Colonic mucosa (tissue), 4 donors: ENCODE results near the gene ICAM5. TPM values are rescaled to one million over a fixed set of nuclear protein-coding genes. Genes with fewer than 3 reads are reported as not detected.

Experiments used
- DNase-seq: peaks from one replicate; pipeline ENCODE4 v3.0.0-alpha.2; 2020
- H3K27ac ChIP-seq: fragments of 200-600 bp; one replicate; pipeline ENCODE4 v1.8.0; 2021
- H3K27me3 ChIP-seq: fragments of 200-600 bp; one replicate; pipeline ENCODE4 v1.8.0; 2021
- H3K36me3 ChIP-seq: fragments of 200-600 bp; one replicate; pipeline ENCODE4 v1.8.0; 2021
- H3K4me1 ChIP-seq: fragments of 200-600 bp; one replicate; pipeline ENCODE4 v1.8.0; 2021; ENCODE audit warnings: mild to moderate bottlenecking
- H3K4me3 ChIP-seq: fragments of 200-600 bp; one replicate; pipeline ENCODE4 v1.8.0; 2021
- H3K9ac ChIP-seq, 2 donors: one replicate each; pipeline ENCODE4 v1.7.0; 2013; ENCODE audit warnings: control low read depth in 2 of 2, low read depth in 2 of 2, low read length in 2 of 2
- H3K9me3 ChIP-seq: fragments of 200-600 bp; one replicate; pipeline ENCODE4 v1.8.0; 2021
- CTCF ChIP-seq: fragments of 200-600 bp; IDR thresholded peaks from one replicate; pipeline ENCODE4 v1.8.0; 2022; ENCODE audit warnings: antibody characterized with exemption, mild to moderate bottlenecking
- intact Hi-C: fragments of 100-400 bp; cut with DNase I; formaldehyde crosslinking; loops from one replicate; pipeline ENCODE4 v1.14.1; 2022
- total RNA-seq, 2 donors: library from RNA; stranded (reverse); fragmentation: NEBNext Ultra II Directional in 1 of 2; extraction: Animal tissue kit (Norgen Biotek cat#: 25700) in 1 of 2; gene quantifications; one replicate each; pipeline ENCODE4 v1.2.1, GENCODE V29; 2021
- donor health status: healthy.
- donor health status: DM: no; HTN: no; CAD: no.
- donor health status: DM: no; HTN: no; CAD: no.

The ICAM5 gene
- total RNA-seq, 2 donors from 2014 or later: 0.74 to 1.3 TPM

GRCh38 chr19:10266706-10267105 is 23.0 kb upstream of the ICAM5 start:
- H3K9me3 ChIP-seq: no peaks in the 10 kb centered on the region
- DNase-seq: no peak
- intact Hi-C loops: loop anchor here (5.0 kb wide), 1 partner anchor 66 kb away; the partner anchor contains the start of gene RAVER1
- no peak overlapping the region for H3K4me3 ChIP-seq
- TF ChIP-seq CTCF: no peak
- no peaks in the 10 kb centered on the region for H3K4me1 ChIP-seq
- no peaks in the 10 kb centered on the region for H3K27me3 ChIP-seq
- H3K9ac ChIP-seq: no peak overlapping the region
- no peaks in the 10 kb centered on the region for H3K36me3 ChIP-seq
- no peak overlapping the region for H3K27ac ChIP-seq

GRCh38 chr19:10268071-10268470 is 21.7 kb upstream of the ICAM5 start:
- TF ChIP-seq CTCF: no peak
- H3K9me3 ChIP-seq: no peaks in the 10 kb centered on the region
- no peaks in the 10 kb centered on the region for H3K4me1 ChIP-seq
- H3K27me3 ChIP-seq: no peaks in the 10 kb centered on the region
- intact Hi-C loops: loop anchor here (5.0 kb wide), 1 partner anchor 64 kb away; the partner anchor contains the start of gene RAVER1
- no peak overlapping the region for H3K27ac ChIP-seq
- DNase-seq: no peak
- no peak overlapping the region for H3K4me3 ChIP-seq
- H3K36me3 ChIP-seq: no peaks in the 10 kb centered on the region
- H3K9ac ChIP-seq: peak overlapping the region in 1 of 2 donors; percentile 24

- intact Hi-C loops: loop anchor here (1.0 to 5.0 kb wide), 2 partner anchors 63 to 121 kb away; partner anchors contain the start of gene RAVER1
- Histone ChIP-seq H3K9me3 (no peaks in the 10 kb centered on the region), H3K27ac (peak overlapping the region; percentile 81), H3K9ac (peak overlapping the region; percentile 63 to 78), H3K4me1 (peaks cover 3% of the 10 kb centered on the region), H3K36me3 (no peaks in the 10 kb centered on the region), H3K4me3 (peak overlapping the region; percentile 37), H3K27me3 (no peaks in the 10 kb centered on the region)
- DNase-seq: peak; percentile 92
- TF ChIP-seq CTCF: peak; percentile 88
Measured at GRCh38 chr19:10269333-10270179, 20.2 kb upstream of the ICAM5 start.

- no peaks in the 10 kb centered on the region for H3K9me3 ChIP-seq
- no peak for TF ChIP-seq CTCF
- intact Hi-C loops: no loop called here
- peaks cover 9% of the 10 kb centered on the region for H3K4me1 ChIP-seq
- peak; percentile 67 for DNase-seq
- H3K27me3 ChIP-seq: no peaks in the 10 kb centered on the region
- peak overlapping the region; percentile 81 for H3K27ac ChIP-seq
- H3K9ac ChIP-seq: peak overlapping the region; percentile 63 to 78
- peak overlapping the region; percentile 37 for H3K4me3 ChIP-seq
- H3K36me3 ChIP-seq: no peaks in the 10 kb centered on the region
Measured at GRCh38 chr19:10270180-10270615, 19.6 kb upstream of the ICAM5 start.

GRCh38 chr19:10270616-10271394 is 18.9 kb upstream of the ICAM5 start, which contains the start of gene ICAM1:
TSS of gene ICAM1 (plus strand) at chr19:10271120. CDS start at chr19:10271160, 40 bp downstream.
- peak; percentile 77 for DNase-seq
- Histone ChIP-seq H3K9me3 (no peaks in the 10 kb centered on the region), H3K36me3 (no peaks in the 10 kb centered on the region), H3K4me1 (peaks cover 9% of the 10 kb centered on the region), H3K27me3 (no peaks in the 10 kb centered on the region), H3K27ac (peak within 1 kb of the TSS; percentile 81), H3K9ac (peak within 1 kb of the TSS; percentile 63 to 78), H3K4me3 (peak within 1 kb of the TSS; percentile 37)
- TF ChIP-seq CTCF: no peak
- intact Hi-C loops: no loop called here
